K562 (cell line): ENCODE data around the gene INS. TPM values are rescaled to one million over a fixed set of nuclear protein-coding genes. Genes with fewer than 3 reads are reported as not detected.

ENCODE experiments used
- ATAC-seq: fragments of 200-7000 bp; cut with Tn5 transposase; 3 replicates; pipeline ENCODE4 v1.9.1; 2020; ENCODE audit warnings: moderate library complexity
- BruUV-seq: library from RNA; stranded (reverse); fragments of 400-500 nt; replicated peaks from 2 replicates; lab custom pipeline; 2021; lab: Mats Ljungman, UMichigan
- CTCF ChIA-PET: fragments of 300-600 bp; formaldehyde crosslinking; extraction: SDS; loops from one replicate; lab custom pipeline; 2021; ENCODE audit warnings: low intra/inter-chr PET ratio; lab: Yijun Ruan, JAX
- POLR2A ChIA-PET: fragments of 300-600, 350-650 bp; sonication (Branson Sonifier 250); formaldehyde crosslinking; extraction: SDS; loops from one replicate; lab custom pipeline; 2021; ENCODE audit warnings: antibody characterized with exemption, inconsistent platforms; lab: Yijun Ruan, JAX
- DNase-seq, 4 experiments: peaks; one replicate each; pipeline versions ENCODE4 v3.0.0 to v3.0.0-alpha.2; 2011 to 2018; ENCODE audit warnings: low spot score in 3 of 4, mixed read lengths in 3 of 4; ENCODE audit errors: extremely low read depth in 1 of 4
- FAIRE-seq: peaks from 2 replicates; lab custom pipeline; 2011; peaks lifted over from hg19 to GRCh38; lab: Jason Lieb, UNC
- H2AFZ ChIP-seq: 2 replicates; pipeline ENCODE4 v1.6.0; 2011; ENCODE audit warnings: low read depth, low read length, control low read depth, inconsistent platforms
- H3K27ac ChIP-seq: fragments of 200-600 bp; 3 replicates; pipeline ENCODE4 v1.8.0; 2011; ENCODE audit warnings: low read depth, mild to moderate bottlenecking, control low read depth, inconsistent platforms, low read length, moderate library complexity, mixed read lengths; ENCODE audit errors: extremely low read depth
- H3K27me3 ChIP-seq, 2 experiments: fragments of 300-600 bp in 1 of 2; 2 replicates in 1 of 2; 3 replicates in 1 of 2; pipeline versions ENCODE4 v1.6.0 to v1.8.0; 2011; ENCODE audit warnings: inconsistent platforms in 2 of 2, low read length in 2 of 2, mild to moderate bottlenecking in 1 of 2, mixed read lengths in 1 of 2, moderate library complexity in 1 of 2; ENCODE audit not compliant: control insufficient read depth in 2 of 2, insufficient read depth in 2 of 2
- H3K36me3 ChIP-seq: fragments of 300-600 bp; 3 replicates; pipeline ENCODE4 v1.8.0; 2011; ENCODE audit warnings: mild to moderate bottlenecking, low read length, inconsistent platforms; ENCODE audit not compliant: control insufficient read depth, insufficient read depth
- H3K4me1 ChIP-seq, 2 experiments: fragments of 200-600 bp in 1 of 2; replicated peaks in 1 of 2; 2 replicates in 1 of 2; 3 replicates in 1 of 2; pipeline versions ENCODE4 v1.5.1 to v1.8.0; 2011; ENCODE audit warnings: inconsistent platforms in 2 of 2, low read length in 2 of 2, mild to moderate bottlenecking in 1 of 2, mixed read lengths in 1 of 2, moderate library complexity in 1 of 2; ENCODE audit not compliant: control insufficient read depth in 2 of 2, insufficient read depth in 2 of 2
- H3K4me2 ChIP-seq: 2 replicates; pipeline ENCODE4 v1.6.1; 2011; ENCODE audit warnings: low read length, control low read depth, inconsistent platforms, mixed read lengths; ENCODE audit not compliant: insufficient read depth
- H3K4me3 ChIP-seq: fragments of 200-600 bp; sonication (generic), shearing (Covaris generic); 2 replicates; pipeline ENCODE4 v1.5.1; 2016; ENCODE audit warnings: control low read depth, inconsistent platforms
- H3K79me2 ChIP-seq: fragments of 200-600 bp; 3 replicates; pipeline ENCODE4 v1.8.0; 2011; ENCODE audit warnings: low read length, inconsistent platforms; ENCODE audit not compliant: control insufficient read depth, insufficient read depth
- H3K9ac ChIP-seq, 2 experiments: 2 replicates each; pipeline versions ENCODE4 v1.6.0 to v1.6.1; 2011; ENCODE audit warnings: low read depth in 2 of 2, low read length in 2 of 2, control low read depth in 1 of 2, inconsistent platforms in 1 of 2, mild to moderate bottlenecking in 1 of 2, mixed read lengths in 1 of 2; ENCODE audit not compliant: insufficient read depth in 1 of 2
- H3K9me1 ChIP-seq: one replicate; pipeline ENCODE4 v1.6.0; 2011; ENCODE audit warnings: inconsistent platforms, mild to moderate bottlenecking, low read length, moderate library complexity; ENCODE audit not compliant: control insufficient read depth, insufficient read depth
- H3K9me3 ChIP-seq: replicated peaks from 2 replicates; pipeline ENCODE4 v1.5.1; 2011; ENCODE audit warnings: low read depth, low read length, inconsistent platforms; ENCODE audit not compliant: control insufficient read depth, insufficient read depth
- H4K20me1 ChIP-seq: replicated peaks from 2 replicates; pipeline ENCODE4 v1.6.1; 2011; ENCODE audit warnings: low read length, inconsistent platforms, mixed read lengths; ENCODE audit not compliant: control insufficient read depth, insufficient read depth
- HOXB6 ChIP-seq: fragments of 250-450 bp; sonication (Bioruptor Pico); IDR thresholded peaks from 2 replicates; pipeline ENCODE4 v1.5.1; 2022; ENCODE audit warnings: mild to moderate bottlenecking, borderline replicate concordance
- POLR2A ChIP-seq: fragments of 450-650 bp; conservative IDR thresholded peaks from 2 replicates; pipeline ENCODE4 v1.6.1; 2016
- SAP30 ChIP-seq: fragments of 200-600 bp; sonication (generic); IDR thresholded peaks from 2 replicates; pipeline ENCODE4 v1.6.1; 2012; ENCODE audit warnings: borderline replicate concordance, low read depth, mild to moderate bottlenecking, moderate library complexity, low read length, control low read depth, inconsistent platforms; ENCODE audit not compliant: insufficient read depth, poor library complexity, severe bottlenecking
- SRSF9 ChIP-seq: fragments of 200-400 bp; formaldehyde crosslinking; IDR thresholded peaks from 2 replicates; pipeline ENCODE4 v1.6.1; 2017; ENCODE audit warnings: low read depth, low read length, borderline replicate concordance
- ZKSCAN8 ChIP-seq: fragments of 200-800 bp; sonication (Bioruptor generic); IDR thresholded peaks from 2 replicates; pipeline ENCODE4 v1.6.1; 2016; ENCODE audit warnings: missing genetic modification characterization, missing compliant biosample characterization
- WGBS: fragments of 100-300 bp; shearing (Covaris generic); methylation state at CpG from one replicate; pipeline ENCODE4 v1.1.6; 2016; ENCODE audit warnings: low coverage, mixed read lengths; ENCODE audit not compliant: insufficient coverage; ENCODE audit errors: missing lambda C conversion rate; 5-methylcytosine and 5-hydroxymethylcytosine counted together
- in situ Hi-C: fragments of 300-500 bp; cut with MboI; formaldehyde crosslinking; loops from 4 replicates; pipeline ENCODE4 v1.15.0; 2018; ENCODE audit warnings: inconsistent platforms, mixed read lengths
- intact Hi-C: fragments of 100-400 bp; cut with micrococcal nuclease; formaldehyde crosslinking; loops from 2 replicates; pipeline ENCODE4 v1.14.2; 2022
- polyA plus RNA-seq, 8 experiments: library from polyadenylated mRNA; depleted of rRNA in 4 of 8; stranded (reverse) in 5 of 8; unstranded in 3 of 8; fragments of >200 nt; fragmentation: Nextera tagmentation in 2 of 8; fragmentation: Illumina TruSeq in 1 of 8; extraction: Ambion mirVana in 2 of 8; extraction: Trizol in 1 of 8; gene quantifications; 2 replicates each; pipeline versions ENCODE4 v1.2.1 to v1.2.3, GENCODE V29; 2011 to 2014; ENCODE audit warnings: inconsistent platforms in 1 of 8, missing spikeins in 1 of 8
- total RNA-seq, 7 experiments: library from RNA; depleted of rRNA in 6 of 7; stranded (reverse); fragments of >200 nt in 6 of 7; fragmentation: Illumina TruSeq in 2 of 7; extraction: Trizol in 2 of 7; gene quantifications; 2 replicates each; pipeline versions ENCODE4 v1.2.1 to v1.2.3, GENCODE V29; 2011 to 2021; ENCODE audit warnings: low replicate concordance in 1 of 7
- TF ChIP-seq, protein P1 (sequence below): fragments of 450-650 bp; formaldehyde crosslinking; conservative IDR thresholded peaks from 2 replicates; pipeline ENCODE4 v1.4.0; 2022; ENCODE audit warnings: mild to moderate bottlenecking, missing genetic modification characterization

INS gene
- total and polyA plus RNA-seq, 9 of the 15 experiments (the other 6 are each of a cell fraction or from before 2014, with no cell fraction given): not detected

DNA sequence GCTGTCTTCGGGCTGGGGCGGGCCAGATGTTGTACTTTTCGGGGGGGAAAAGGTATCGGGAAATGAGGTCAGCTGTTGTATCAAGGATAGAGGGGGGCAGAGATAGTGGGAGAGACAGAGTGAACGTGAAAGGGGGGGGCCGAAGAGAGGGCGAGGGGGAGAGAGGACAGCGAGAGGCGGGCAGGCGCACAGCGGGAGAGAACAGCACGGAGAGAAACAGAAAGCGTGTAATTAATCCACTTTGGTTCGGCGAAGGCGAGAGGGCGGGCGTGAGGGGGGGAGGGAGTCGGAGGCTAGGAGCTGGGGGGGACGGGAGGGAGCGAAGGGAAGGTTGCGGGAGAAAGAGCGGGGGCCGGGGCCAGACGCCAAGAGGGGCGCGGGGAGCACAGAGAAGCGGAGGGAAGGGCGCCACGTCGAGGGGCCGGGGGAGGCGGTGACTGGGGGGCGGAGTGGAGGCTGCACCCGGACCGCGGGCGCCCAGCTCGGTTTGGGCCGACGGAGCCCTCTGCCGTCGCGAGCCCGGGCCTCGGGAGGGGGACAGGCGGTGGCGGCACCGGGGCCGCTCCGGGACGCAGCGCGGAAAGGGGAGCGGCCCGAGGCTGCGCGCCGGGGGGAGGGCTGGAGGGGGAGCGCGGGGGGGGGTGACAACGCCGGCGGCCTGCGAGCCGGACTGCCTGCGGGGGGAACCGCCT lies 22.4 kb downstream of the INS start:
- intact Hi-C loops: no loop called here
- H3K4me2 ChIP-seq: no peak overlapping the region
- no TSS peak for BruUV-seq
- peaks cover 0 to 22% of the 10 kb centered on the region in 2 experiments; a peak in 2 of 5 replicates for H3K4me1 ChIP-seq
- H3K27ac ChIP-seq: no peak overlapping the region
- POLR2A ChIA-PET: no interaction called here
- H2AFZ ChIP-seq: no peak overlapping the region
- CTCF ChIA-PET: no interaction called here
- no peaks in the 10 kb centered on the region for H3K9me1 ChIP-seq
- no peaks in the 10 kb centered on the region for H3K36me3 ChIP-seq
- H3K79me2 ChIP-seq: no peaks in the 10 kb centered on the region
- H3K27me3 ChIP-seq: peaks cover 7 to 45% of the 10 kb centered on the region in 2 experiments; a peak in 3 of 5 replicates
- ATAC-seq: no peak
- WGBS: 0% methylated on average over 6 of the region's 68 CpGs
- in situ Hi-C loops: no loop called here
- no peaks in the 10 kb centered on the region for H3K9me3 ChIP-seq
- H3K4me3 ChIP-seq: no peak overlapping the region
- no peak for FAIRE-seq
- TF ChIP-seq POLR2A (no peak), SRSF9 (no peak), SAP30 (no peak), ZKSCAN8 (CRISPR knock-in tag) (no peak), HOXB6 (CRISPR knock-in tag) (no peak)
- TF ChIP-seq, protein P1, sequence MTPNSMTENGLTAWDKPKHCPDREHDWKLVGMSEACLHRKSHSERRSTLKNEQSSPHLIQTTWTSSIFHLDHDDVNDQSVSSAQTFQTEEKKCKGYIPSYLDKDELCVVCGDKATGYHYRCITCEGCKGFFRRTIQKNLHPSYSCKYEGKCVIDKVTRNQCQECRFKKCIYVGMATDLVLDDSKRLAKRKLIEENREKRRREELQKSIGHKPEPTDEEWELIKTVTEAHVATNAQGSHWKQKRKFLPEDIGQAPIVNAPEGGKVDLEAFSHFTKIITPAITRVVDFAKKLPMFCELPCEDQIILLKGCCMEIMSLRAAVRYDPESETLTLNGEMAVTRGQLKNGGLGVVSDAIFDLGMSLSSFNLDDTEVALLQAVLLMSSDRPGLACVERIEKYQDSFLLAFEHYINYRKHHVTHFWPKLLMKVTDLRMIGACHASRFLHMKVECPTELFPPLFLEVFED (CRISPR knock-in tag): no peak
- peak in 2 of 4 experiments; percentile 34 to 42 for DNase-seq
- H3K9ac ChIP-seq: no peak overlapping the region
- no peaks in the 10 kb centered on the region for H4K20me1 ChIP-seq
